Heart right ventricle (tissue), 16 donors: ENCODE results near the gene LDAH. TPM values are rescaled to one million over a fixed set of nuclear protein-coding genes. Genes with fewer than 3 reads are reported as not detected.
"Not testable (repeated sequence)": the region's sequence is repeated elsewhere in the genome, so short reads cannot be mapped to it uniquely, and the experiment has no call there.

ENCODE experiments used
- ATAC-seq, 8 donors: fragments of 200-7000 bp; cut with Tn5 transposase; one replicate each; pipeline ENCODE4 v1.9.1; 2020; ENCODE audit warnings: mild to moderate bottlenecking in 8 of 8, moderate library complexity in 8 of 8, moderate number of reproducible peaks in 1 of 8
- DNase-seq, 2 donors: peaks; one replicate each; pipeline ENCODE4 v3.0.0-alpha.2; 2020
- H3K27ac ChIP-seq, 10 donors: fragments of 200-600 bp; sonication (generic) in 2 of 10; one replicate each; pipeline versions ENCODE4 v1.5.0 to v1.8.0; 2020 to 2022; ENCODE audit warnings: mild to moderate bottlenecking in 3 of 10
- H3K27me3 ChIP-seq, 7 donors: fragments of 200-600 bp; one replicate each; pipeline ENCODE4 v1.8.0; 2021 to 2022; ENCODE audit warnings: mild to moderate bottlenecking in 2 of 7
- H3K36me3 ChIP-seq, 9 donors: fragments of 200-600 bp; sonication (generic) in 1 of 9; one replicate each; pipeline versions ENCODE4 v1.5.0 to v1.8.0; 2020 to 2022; ENCODE audit warnings: mild to moderate bottlenecking in 2 of 9
- H3K4me1 ChIP-seq, 9 donors: fragments of 200-600 bp; sonication (generic) in 1 of 9; one replicate each; pipeline versions ENCODE4 v1.5.0 to v1.8.0; 2020 to 2022; ENCODE audit warnings: mild to moderate bottlenecking in 4 of 9
- H3K4me3 ChIP-seq, 10 donors: fragments of 200-600 bp; sonication (generic) in 2 of 10; one replicate each; pipeline versions ENCODE4 v1.5.0 to v1.8.0; 2020 to 2022; ENCODE audit warnings: mild to moderate bottlenecking in 7 of 10, moderate library complexity in 2 of 10
- H3K9me3 ChIP-seq, 11 donors: fragments of 200-600 bp in 10 of 11; sonication (generic) in 2 of 11; one replicate each; pipeline versions ENCODE4 v1.5.0 to v1.8.0; 2013 to 2022; ENCODE audit warnings: mild to moderate bottlenecking in 2 of 11, control low read depth in 1 of 11, moderate library complexity in 1 of 11
- WGBS, 2 donors: extraction: QIAGEN DNeasy Blood & Tissue Kit; methylation state at CpG; one replicate each; pipeline ENCODE4 v1.1.7; 2013; ENCODE audit warnings: inconsistent platforms in 1 of 2; 5-methylcytosine and 5-hydroxymethylcytosine counted together
- intact Hi-C, 10 donors: fragments of 100-400 bp; cut with DNase I; formaldehyde crosslinking; loops; one replicate each; pipeline versions ENCODE4 v1.11.1 to v1.14.2; 2022
- polyA plus RNA-seq, 2 donors: library from polyadenylated mRNA; stranded (reverse); fragments of 200-250 nt; gene quantifications; one replicate each; pipeline ENCODE4 v1.2.3, GENCODE V29; 2013
- total RNA-seq, 10 donors: library from RNA; stranded (reverse); fragmentation: NEBNext Ultra II Directional in 3 of 10; extraction: Animal tissue kit (Norgen Biotek cat#: 25700) in 3 of 10; gene quantifications; one replicate each; pipeline versions ENCODE4 v1.2.1 to v1.2.4, GENCODE V29; 2021 to 2023
- TF ChIP-seq, protein P1 (sequence below), 9 donors: fragments of 200-600 bp; sonication (generic) in 2 of 9; IDR thresholded peaks; one replicate each; pipeline versions ENCODE4 v1.5.0 to v1.8.0; 2021 to 2022; ENCODE audit warnings: antibody characterized with exemption in 9 of 9, mild to moderate bottlenecking in 5 of 9, moderate library complexity in 1 of 9
- donor health status: Arrhythmogenic right ventricular cardiomyopathy.
- donor health status: ischemic (EF 13 %, LVEDD 7.1; RV severe dilation, severe dysfunction).
- donor health status: healthy with polysubstance abuse.
- donor health status: DM: no; HTN: yes; CAD: no.
- donor health status: DM: no; HTN: no; CAD: no.
- donor health status: ischemic (EF 25% LVEDD 6.9; RV normal size, moderate dysfunction).
- donor health status: ischemic (EF 25% LVEDD 5.7; RV mildly dilated, moderate dysfunction).
- donor health status: healthy.
- donor health status: DM: yes; HTN: yes; CAD: no.
- donor health status: Ischemic cardiomyopathy.
- donor health status: ischemic (EF 35%, LVEDD 5.7; RV mildly dilated, moderate dysfunction).
- donor health status: nonischemic (EF 11% LVEDD 7.7; RV severe dilation, severe dysfunction).
- donor health status: DM: yes; HTN: yes; CAD: no.
- donor health status: PGD.
- donor health status: ischemic (EF 29% LVEDD 5.4; RV normal size, mild dysfunction).
- donor health status: nonischemic (EF 23%, LVEDD 6.1; RV moderate dilation, normal function).

The LDAH gene
- total and polyA plus RNA-seq, 12 donors = 1.5 to 11.3 (median 5.4) TPM

DNA sequence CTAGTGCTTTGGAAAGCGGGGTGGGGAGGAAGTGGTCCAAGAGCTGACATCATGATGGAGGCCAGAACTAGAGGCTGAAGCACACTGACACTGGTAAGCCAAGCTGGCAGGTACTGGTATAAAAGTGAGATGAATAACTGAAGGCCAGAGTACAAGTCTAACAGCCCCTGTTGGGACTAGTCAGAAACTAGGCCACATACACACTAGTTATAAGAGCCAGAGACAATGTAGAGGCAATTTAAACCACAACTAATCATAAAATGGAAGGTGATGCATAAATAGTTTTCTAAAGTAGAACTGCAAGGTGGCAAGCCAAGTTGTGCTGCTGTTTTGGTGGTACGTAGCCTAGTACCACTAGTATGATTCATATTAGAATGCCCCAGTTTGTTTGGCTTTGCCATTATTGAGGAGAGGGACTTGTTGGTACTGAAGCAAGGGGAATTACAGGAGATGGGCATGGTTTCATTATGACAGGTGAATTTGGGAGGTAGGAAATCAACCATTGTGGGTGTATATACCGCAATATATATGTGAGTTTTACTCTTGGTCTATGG, 98.3 kb downstream of the LDAH start:
- Histone ChIP-seq H3K27ac (no peak overlapping the region), H3K4me1 (peaks cover 0 to 13% (median 7%) of the 10 kb centered on the region in 9 donors), H3K36me3 (peaks cover 0 to 5% (median 0%) of the 10 kb centered on the region in 9 donors), H3K9me3 (peaks cover 0 to 20% (median 0%) of the 10 kb centered on the region in 11 donors), H3K4me3 (no peak overlapping the region), H3K27me3 (no peaks in the 10 kb centered on the region)
- intact Hi-C loops = no loop called here
- TF ChIP-seq, protein P1, sequence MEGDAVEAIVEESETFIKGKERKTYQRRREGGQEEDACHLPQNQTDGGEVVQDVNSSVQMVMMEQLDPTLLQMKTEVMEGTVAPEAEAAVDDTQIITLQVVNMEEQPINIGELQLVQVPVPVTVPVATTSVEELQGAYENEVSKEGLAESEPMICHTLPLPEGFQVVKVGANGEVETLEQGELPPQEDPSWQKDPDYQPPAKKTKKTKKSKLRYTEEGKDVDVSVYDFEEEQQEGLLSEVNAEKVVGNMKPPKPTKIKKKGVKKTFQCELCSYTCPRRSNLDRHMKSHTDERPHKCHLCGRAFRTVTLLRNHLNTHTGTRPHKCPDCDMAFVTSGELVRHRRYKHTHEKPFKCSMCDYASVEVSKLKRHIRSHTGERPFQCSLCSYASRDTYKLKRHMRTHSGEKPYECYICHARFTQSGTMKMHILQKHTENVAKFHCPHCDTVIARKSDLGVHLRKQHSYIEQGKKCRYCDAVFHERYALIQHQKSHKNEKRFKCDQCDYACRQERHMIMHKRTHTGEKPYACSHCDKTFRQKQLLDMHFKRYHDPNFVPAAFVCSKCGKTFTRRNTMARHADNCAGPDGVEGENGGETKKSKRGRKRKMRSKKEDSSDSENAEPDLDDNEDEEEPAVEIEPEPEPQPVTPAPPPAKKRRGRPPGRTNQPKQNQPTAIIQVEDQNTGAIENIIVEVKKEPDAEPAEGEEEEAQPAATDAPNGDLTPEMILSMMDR (IDR thresholded peaks at IDR 0.05) = no peak
- DNase-seq (no peak), ATAC-seq (no peak)
- WGBS, 2 donors = 94 to 96% methylated on average over 3 of the region's 3 CpGs

DNA sequence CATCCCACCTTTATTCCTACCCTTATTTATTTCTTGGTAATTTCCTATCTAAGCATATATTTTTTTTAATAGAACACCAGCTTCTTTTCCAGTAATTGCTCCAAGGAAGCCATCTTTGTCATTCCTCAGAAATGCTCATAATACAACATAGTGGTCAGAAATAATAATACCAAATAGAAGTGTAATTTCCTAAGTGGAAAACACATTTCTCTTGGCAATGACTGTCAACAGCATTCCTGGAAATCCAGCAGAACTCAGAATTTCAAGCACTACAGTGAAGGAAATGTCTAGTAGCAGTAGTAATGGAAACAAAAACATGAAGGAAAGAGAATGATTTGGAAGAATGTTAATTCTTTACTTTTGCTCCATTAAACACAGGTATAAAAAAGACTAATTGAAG, 99.4 kb downstream of the LDAH start:
- DNase-seq (no peak), ATAC-seq (no peak)
- TF ChIP-seq, protein P1 (IDR thresholded peaks at IDR 0.05) = no peak
- Histone ChIP-seq H3K9me3 (peaks cover 0 to 30% (median 3%) of the 10 kb centered on the region in 11 donors), H3K27me3 (no peaks in the 10 kb centered on the region), H3K36me3 (peaks cover 0 to 5% (median 0%) of the 10 kb centered on the region in 9 donors), H3K4me3 (no peak overlapping the region), H3K4me1 (peaks cover 0 to 11% (median 7%) of the 10 kb centered on the region in 9 donors), H3K27ac (no peak overlapping the region)
- intact Hi-C loops = no loop called here

DNA sequence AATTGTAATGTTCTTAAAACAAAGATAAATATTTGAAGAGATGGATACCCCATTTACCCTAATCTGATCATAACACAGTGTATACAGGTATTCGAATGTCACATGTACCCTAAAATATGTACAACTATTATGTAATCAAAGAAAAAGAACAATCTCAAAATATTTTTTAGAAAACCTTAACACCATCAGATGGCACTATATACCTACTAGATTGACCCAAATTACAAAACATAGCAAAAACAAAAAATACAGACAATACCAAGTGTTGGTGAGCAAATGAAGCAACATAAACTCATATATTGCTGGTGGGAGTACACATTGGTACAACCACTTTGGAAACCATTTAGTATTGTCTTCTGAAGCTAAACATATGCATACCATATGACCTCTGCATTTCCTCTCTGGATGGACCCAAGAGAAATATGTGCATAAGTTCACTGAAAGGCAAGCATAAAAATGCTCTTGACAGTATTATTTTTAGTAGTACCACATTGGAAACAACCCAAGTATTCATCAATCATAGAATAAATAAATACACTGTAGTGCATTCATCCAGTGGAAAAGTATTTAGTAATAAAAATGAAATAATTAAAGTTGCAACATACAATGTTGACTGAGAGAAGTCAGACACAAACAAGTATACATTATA, 100.2 kb downstream of the LDAH start:
- intact Hi-C loops = no loop called here
- H3K4me3 ChIP-seq = no peak overlapping the region
- 97 to 100% methylated on average over 1 of the region's 1 CpG for WGBS, 2 donors
- peaks cover 0 to 5% (median 0%) of the 10 kb centered on the region in 9 donors for H3K36me3 ChIP-seq
- TF ChIP-seq, protein P1 (IDR thresholded peaks at IDR 0.05) = no peak
- ATAC-seq (no peak), DNase-seq (no peak)
- H3K27me3 ChIP-seq = no peaks in the 10 kb centered on the region
- H3K9me3 ChIP-seq = peaks cover 0 to 38% (median 9%) of the 10 kb centered on the region in 11 donors
- H3K4me1 ChIP-seq = peaks cover 0 to 3% (median under 1%) of the 10 kb centered on the region in 9 donors
- no peak overlapping the region for H3K27ac ChIP-seq

DNA sequence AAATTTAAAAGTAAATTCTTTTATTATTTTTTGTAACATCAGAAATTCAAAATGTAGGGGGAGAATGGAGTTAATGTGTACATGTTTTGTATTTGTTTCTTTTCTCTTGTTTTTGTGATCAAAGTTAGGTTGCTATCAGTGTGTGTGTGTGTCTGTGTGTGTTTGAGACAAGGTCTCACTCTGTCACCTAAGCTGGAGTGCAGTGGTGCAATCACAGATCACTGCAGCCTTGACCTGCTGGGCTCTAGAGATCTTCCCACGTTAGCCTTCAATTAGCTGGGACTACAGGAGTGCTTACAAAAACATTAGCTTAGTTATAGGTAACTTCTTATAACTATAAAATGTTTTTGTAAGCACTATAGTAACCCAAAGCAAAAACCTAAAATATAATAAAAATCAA, 105.3 kb downstream of the LDAH start:
- no peak for ATAC-seq
- WGBS, 2 donors = 69 to 85% methylated on average over 1 of the region's 1 CpG
- intact Hi-C loops = no loop called here
- no peaks in the 10 kb centered on the region for H3K27me3 ChIP-seq
- no peak overlapping the region for H3K4me3 ChIP-seq
- no peak overlapping the region for H3K27ac ChIP-seq
- H3K9me3 ChIP-seq = peaks cover 0 to 45% (median 9%) of the 10 kb centered on the region in 11 donors
- H3K36me3 ChIP-seq = peaks cover 0 to 5% (median 0%) of the 10 kb centered on the region in 9 donors
- TF ChIP-seq, protein P1 (IDR thresholded peaks at IDR 0.05) = no peak
- no peaks in the 10 kb centered on the region for H3K4me1 ChIP-seq
- DNase-seq = no peak

DNA sequence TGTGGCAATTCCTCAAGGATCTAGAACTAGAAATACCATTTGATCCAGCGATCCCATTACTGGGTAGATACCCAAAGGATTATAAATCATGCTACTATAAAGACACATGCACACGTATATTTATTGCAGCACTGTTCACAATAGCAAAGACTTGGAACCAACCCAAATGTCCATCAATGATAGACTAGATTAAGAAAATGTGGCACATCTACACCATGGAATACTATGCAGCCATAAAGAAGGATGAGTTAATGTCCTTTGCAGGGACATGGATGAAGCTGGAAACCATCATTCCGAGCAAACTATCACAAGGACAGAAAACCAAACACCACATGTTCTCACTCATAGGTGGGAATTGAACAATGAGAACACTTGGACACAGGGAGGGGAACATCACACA, 106.7 kb downstream of the LDAH start:
- intact Hi-C loops = not testable (repeated sequence)
- 99 to 100% methylated on average over 3 of the region's 3 CpGs for WGBS, 2 donors

DNA sequence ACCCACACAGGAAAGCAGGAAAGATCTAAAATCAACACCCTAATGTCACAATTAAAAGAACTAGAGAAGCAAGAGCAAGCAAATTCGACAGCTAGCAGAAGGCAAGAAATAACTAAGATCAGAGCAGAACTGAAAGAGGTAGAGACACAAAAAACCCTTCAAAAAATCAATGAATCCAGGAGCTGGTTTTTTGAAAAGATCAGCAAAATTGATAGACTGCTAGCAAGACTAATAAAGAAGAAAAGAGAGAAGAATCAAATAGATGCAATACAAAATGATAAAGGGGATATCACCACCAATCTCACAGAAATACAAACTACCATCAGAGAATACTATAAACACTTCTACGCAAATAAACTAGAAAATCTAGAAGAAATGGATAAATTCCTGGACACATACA, 108.5 kb downstream of the LDAH start:
- 93 to 95% methylated on average over 2 of the region's 2 CpGs for WGBS, 2 donors
- H3K4me1 ChIP-seq, H3K27me3 ChIP-seq, H3K36me3 ChIP-seq, H3K27ac ChIP-seq, intact Hi-C loops, DNase-seq, ATAC-seq, H3K4me3 ChIP-seq: not testable (repeated sequence)
- peaks cover 0 to 24% (median 9%) of the 10 kb centered on the region in 11 donors for H3K9me3 ChIP-seq

More for the DNA sequence above, 106.7 kb downstream of the LDAH start:
- H3K36me3 ChIP-seq, DNase-seq, H3K27me3 ChIP-seq, H3K4me1 ChIP-seq, H3K27ac ChIP-seq, ATAC-seq, H3K4me3 ChIP-seq: not testable (repeated sequence)
- H3K9me3 ChIP-seq = peaks cover 0 to 40% (median 9%) of the 10 kb centered on the region in 11 donors

DNA sequence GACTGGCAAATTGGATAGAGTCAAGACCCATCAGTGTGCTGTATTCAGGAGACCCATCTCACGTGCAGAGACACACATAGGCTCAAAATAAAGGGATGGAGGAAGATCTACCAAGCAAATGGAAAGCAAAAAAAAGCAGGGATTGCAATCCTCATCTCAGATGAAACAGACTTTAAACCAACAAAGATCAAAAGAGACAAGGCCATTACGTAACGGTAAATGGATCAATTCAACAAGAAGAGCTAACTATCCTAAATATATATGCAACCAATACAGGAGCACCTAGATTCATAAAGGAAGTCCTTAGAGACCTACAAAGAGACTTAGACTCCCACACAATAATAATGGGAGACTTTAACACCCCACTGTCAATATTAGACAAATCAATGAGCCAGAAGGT, 109.3 kb downstream of the LDAH start:
- DNase-seq, H3K27me3 ChIP-seq, H3K4me3 ChIP-seq, H3K36me3 ChIP-seq, intact Hi-C loops, H3K4me1 ChIP-seq, H3K27ac ChIP-seq, ATAC-seq: not testable (repeated sequence)
- WGBS, 2 donors = 80 to 100% methylated on average over 2 to 3 of the region's 3 CpGs
- peaks cover 0 to 18% (median 6%) of the 10 kb centered on the region in 11 donors for H3K9me3 ChIP-seq
